CD4-positive, alpha-beta T cell (primary cell): ENCODE measurements around the gene STYXL1. TPM values are rescaled to one million over a fixed set of nuclear protein-coding genes. Genes with fewer than 3 reads are reported as not detected.

Experiments used
- ATAC-seq: fragments of 200-7000 bp; cut with Tn5 transposase; one replicate; pipeline ENCODE4 v1.10.0; 2022; ENCODE audit warnings: mild to moderate bottlenecking; ENCODE audit not compliant: poor library complexity
- CTCF ChIA-PET: fragments of 350-600 bp; sonication (Branson Sonifier 250); formaldehyde crosslinking; loops from one replicate; lab custom pipeline; 2021; ENCODE audit warnings: antibody characterized with exemption, inconsistent platforms; lab: Charles Lee
- POLR2A ChIA-PET: fragments of 350-600 bp; sonication (Branson Sonifier 250); formaldehyde crosslinking; loops from one replicate; lab custom pipeline; 2021; ENCODE audit warnings: antibody characterized with exemption, inconsistent platforms; lab: Charles Lee
- DNase-seq, 14 experiments: peaks; one replicate each; pipeline ENCODE4 v3.0.0-alpha.2; 2013 to 2020; ENCODE audit warnings: mixed read lengths in 2 of 14
- H3K27ac ChIP-seq, 2 donors: one replicate each; pipeline versions ENCODE4 v1.5.1 to v1.7.0; 2013; ENCODE audit warnings: low read length in 2 of 2, low read depth in 1 of 2, mild to moderate bottlenecking in 1 of 2
- H3K27me3 ChIP-seq, 2 experiments: 1 replicate in 1 of 2; 2 replicates in 1 of 2; pipeline versions ENCODE4 v1.6.1 to v1.7.0; 2013; ENCODE audit warnings: low read length in 2 of 2, control low read depth in 1 of 2, mild to moderate bottlenecking in 1 of 2, moderate library complexity in 1 of 2; ENCODE audit not compliant: insufficient read depth in 2 of 2, control insufficient read depth in 1 of 2
- H3K36me3 ChIP-seq: one replicate; pipeline ENCODE4 v1.6.1; 2013; ENCODE audit warnings: low read length, control low read depth; ENCODE audit not compliant: insufficient read depth
- H3K4me1 ChIP-seq: one replicate; pipeline ENCODE4 v1.6.1; 2013; ENCODE audit warnings: low read length, control low read depth; ENCODE audit not compliant: insufficient read depth
- H3K4me3 ChIP-seq: one replicate; pipeline ENCODE4 v1.5.1; 2013; ENCODE audit warnings: mild to moderate bottlenecking, low read length, moderate library complexity
- H3K9me3 ChIP-seq, 2 experiments: 1 replicate in 1 of 2; 2 replicates in 1 of 2; pipeline versions ENCODE4 v1.6.1 to v1.7.0; 2013; ENCODE audit warnings: low read length in 2 of 2, mild to moderate bottlenecking in 2 of 2, control low read depth in 1 of 2, moderate library complexity in 1 of 2; ENCODE audit not compliant: control insufficient read depth in 1 of 2, insufficient read depth in 1 of 2
- H3K27ac Mint-ChIP-seq: one replicate; pipeline ENCODE4 v1.8.0; 2020; ENCODE audit warnings: mixed read lengths
- H3K27me3 Mint-ChIP-seq: one replicate; pipeline ENCODE4 v1.8.0; 2021; ENCODE audit warnings: mixed read lengths
- H3K36me3 Mint-ChIP-seq: one replicate; pipeline ENCODE4 v1.8.0; 2021; ENCODE audit warnings: low read depth, mixed read lengths
- H3K4me1 Mint-ChIP-seq: one replicate; pipeline ENCODE4 v1.8.0; 2021; ENCODE audit warnings: low read depth, mixed read lengths
- H3K4me3 Mint-ChIP-seq: one replicate; pipeline ENCODE4 v1.8.0; 2020; ENCODE audit warnings: mild to moderate bottlenecking, mixed read lengths
- H3K9me3 Mint-ChIP-seq: one replicate; pipeline ENCODE4 v1.8.0; 2020; ENCODE audit warnings: mixed read lengths
- intact Hi-C, 2 experiments: fragments of 100-400 bp; cut with DNase I in 1 of 2; cut with micrococcal nuclease in 1 of 2; formaldehyde crosslinking; loops; one replicate each; pipeline versions ENCODE4 v1.15.1 to v1.9.0; 2023 to 2025; cut with DNase I, micrococcal nuclease
- total RNA-seq, 174 experiments: library from RNA in 2 of 174; stranded (reverse) in 2 of 174; gene quantifications; one replicate each; pipeline ENCODE4 v1.2.3 and lab custom pipeline; 2021 to 2026
- TF ChIP-seq, protein P1 (sequence below): fragments of 200-600 bp; IDR thresholded peaks from one replicate; pipeline ENCODE4 v1.8.0; 2022; ENCODE audit warnings: antibody characterized with exemption, mild to moderate bottlenecking

STYXL1 gene
- total RNA-seq, 2 experiments from 2014 or later = 8.4 to 8.5 TPM

DNA sequence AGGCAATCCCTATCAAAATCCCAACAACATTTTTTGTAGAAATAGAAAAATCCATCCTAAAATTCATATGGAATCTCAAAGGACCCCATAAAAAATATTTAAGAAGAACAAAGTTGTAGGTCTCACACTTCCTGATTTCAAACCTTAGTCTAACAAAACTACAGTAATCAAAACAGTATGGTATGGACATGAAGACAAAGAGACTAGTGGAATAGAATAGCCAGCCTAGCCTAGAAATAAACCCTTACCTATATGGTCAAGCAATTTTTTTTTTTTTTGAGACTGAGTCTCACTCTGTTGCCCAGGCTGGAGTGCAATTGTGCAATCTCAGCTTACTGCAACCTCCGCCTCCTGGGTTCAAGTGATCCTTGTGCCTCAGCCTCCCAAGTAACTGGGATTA is 49.8 kb downstream of the STYXL1 start:
- H3K4me1 ChIP-seq = peaks cover 25% of the 10 kb centered on the region
- ATAC-seq = no peak
- Mint-ChIP-seq H3K9me3 (no peaks in the 10 kb centered on the region), H3K4me3 (no peak overlapping the region), H3K4me1 (peaks cover 21% of the 10 kb centered on the region), H3K36me3 (peaks cover 28% of the 10 kb centered on the region), H3K27ac (no peak overlapping the region), H3K27me3 (no peaks in the 10 kb centered on the region)
- no peak for DNase-seq
- no peak overlapping the region for H3K27ac ChIP-seq
- POLR2A ChIA-PET = no interaction called here
- peaks cover under 1% of the 10 kb centered on the region for H3K36me3 ChIP-seq
- no peaks in the 10 kb centered on the region for H3K9me3 ChIP-seq
- no peak overlapping the region for H3K4me3 ChIP-seq
- no peaks in the 10 kb centered on the region for H3K27me3 ChIP-seq
- CTCF ChIA-PET = no interaction called here
- TF ChIP-seq, protein P1, sequence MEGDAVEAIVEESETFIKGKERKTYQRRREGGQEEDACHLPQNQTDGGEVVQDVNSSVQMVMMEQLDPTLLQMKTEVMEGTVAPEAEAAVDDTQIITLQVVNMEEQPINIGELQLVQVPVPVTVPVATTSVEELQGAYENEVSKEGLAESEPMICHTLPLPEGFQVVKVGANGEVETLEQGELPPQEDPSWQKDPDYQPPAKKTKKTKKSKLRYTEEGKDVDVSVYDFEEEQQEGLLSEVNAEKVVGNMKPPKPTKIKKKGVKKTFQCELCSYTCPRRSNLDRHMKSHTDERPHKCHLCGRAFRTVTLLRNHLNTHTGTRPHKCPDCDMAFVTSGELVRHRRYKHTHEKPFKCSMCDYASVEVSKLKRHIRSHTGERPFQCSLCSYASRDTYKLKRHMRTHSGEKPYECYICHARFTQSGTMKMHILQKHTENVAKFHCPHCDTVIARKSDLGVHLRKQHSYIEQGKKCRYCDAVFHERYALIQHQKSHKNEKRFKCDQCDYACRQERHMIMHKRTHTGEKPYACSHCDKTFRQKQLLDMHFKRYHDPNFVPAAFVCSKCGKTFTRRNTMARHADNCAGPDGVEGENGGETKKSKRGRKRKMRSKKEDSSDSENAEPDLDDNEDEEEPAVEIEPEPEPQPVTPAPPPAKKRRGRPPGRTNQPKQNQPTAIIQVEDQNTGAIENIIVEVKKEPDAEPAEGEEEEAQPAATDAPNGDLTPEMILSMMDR = no peak
- intact Hi-C loops = loop anchor here in 1 of 2 experiments (5.0 kb wide), 1 partner anchor 399 kb away; no protein-coding TSS in a partner anchor

DNA sequence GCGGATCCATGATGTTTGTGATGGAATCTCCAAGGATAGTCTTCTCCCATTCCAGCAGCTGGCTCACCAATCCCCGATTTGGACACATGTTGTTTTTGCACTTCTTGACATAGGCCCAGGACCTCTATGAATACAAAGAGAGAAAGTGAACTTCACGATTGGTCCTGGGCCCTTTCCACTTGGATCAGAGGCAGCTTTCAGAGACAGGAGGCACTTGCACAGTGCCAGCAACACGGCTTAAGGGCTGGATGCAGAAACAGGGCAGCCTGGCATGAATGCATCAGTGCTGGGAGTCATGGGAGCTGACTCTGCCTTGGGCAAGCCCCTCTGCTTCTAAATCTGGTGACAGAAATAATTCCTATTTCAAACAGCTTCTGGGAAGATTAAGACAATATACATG is 51.3 kb downstream of the STYXL1 start:
- Mint-ChIP-seq H3K9me3 (no peaks in the 10 kb centered on the region), H3K4me1 (peaks cover 24% of the 10 kb centered on the region), H3K4me3 (peak overlapping the region; percentile 77), H3K27me3 (no peaks in the 10 kb centered on the region), H3K27ac (no peak overlapping the region), H3K36me3 (peaks cover 15% of the 10 kb centered on the region)
- no peaks in the 10 kb centered on the region for H3K36me3 ChIP-seq
- no peaks in the 10 kb centered on the region for H3K27me3 ChIP-seq
- peaks cover 26% of the 10 kb centered on the region for H3K4me1 ChIP-seq
- intact Hi-C loops = loop anchor here in 1 of 2 experiments (5.0 kb wide), 1 partner anchor 401 kb away; no protein-coding TSS in a partner anchor
- DNase-seq (no peak), ATAC-seq (no peak)
- CTCF ChIA-PET = no interaction called here
- H3K4me3 ChIP-seq = no peak overlapping the region
- TF ChIP-seq, protein P1 = no peak
- POLR2A ChIA-PET = no interaction called here
- no peaks in the 10 kb centered on the region for H3K9me3 ChIP-seq
- H3K27ac ChIP-seq = no peak overlapping the region

DNA sequence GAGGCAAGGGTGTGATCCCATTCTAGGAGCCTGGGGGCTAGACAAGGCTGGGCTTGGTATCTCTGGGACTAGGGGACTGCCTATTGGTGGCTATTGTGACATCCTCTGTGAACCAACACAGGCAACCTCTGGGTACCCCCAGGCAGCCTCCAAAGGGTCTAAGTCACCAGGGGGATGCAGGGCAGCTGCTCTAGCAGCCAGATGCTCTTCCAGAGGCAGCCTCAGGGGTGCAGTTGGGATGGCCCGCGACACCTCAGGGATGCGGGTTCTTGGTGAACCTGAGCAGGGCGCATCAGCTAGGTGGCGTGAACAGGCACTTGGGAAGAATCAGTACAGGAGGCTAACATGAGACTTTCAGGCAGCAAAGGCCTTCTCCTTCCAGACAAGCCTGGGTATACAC is 51.8 kb downstream of the STYXL1 start:
- peaks cover 26% of the 10 kb centered on the region for H3K4me1 ChIP-seq
- Mint-ChIP-seq H3K9me3 (no peaks in the 10 kb centered on the region), H3K36me3 (peaks cover 15% of the 10 kb centered on the region), H3K4me3 (peak overlapping the region; percentile 77), H3K27me3 (no peaks in the 10 kb centered on the region), H3K4me1 (peaks cover 25% of the 10 kb centered on the region), H3K27ac (no peak overlapping the region)
- intact Hi-C loops = loop anchor here in 1 of 2 experiments (2.0 to 5.0 kb wide), 4 partner anchors 51 to 401 kb away; partner anchors contain the start of gene STYXL1
- ATAC-seq (no peak), DNase-seq (no peak)
- no peaks in the 10 kb centered on the region for H3K36me3 ChIP-seq
- TF ChIP-seq, protein P1 = no peak
- CTCF ChIA-PET = no interaction called here
- no peaks in the 10 kb centered on the region for H3K9me3 ChIP-seq
- H3K27ac ChIP-seq = no peak overlapping the region
- H3K4me3 ChIP-seq = no peak overlapping the region
- H3K27me3 ChIP-seq = no peaks in the 10 kb centered on the region
- POLR2A ChIA-PET = no interaction called here
